Measurements from ENCODE around the gene COLGALT1. TPM values are rescaled to one million over a fixed set of nuclear protein-coding genes. Genes with fewer than 3 reads are reported as not detected.

COLGALT1 gene
- total and polyA plus RNA-seq, 7 donors, result 7.8 to 62.3 (median 53.0) TPM

GRCh38 chr19:17598953-17599352 is 43.5 kb downstream of the COLGALT1 start:
- H3K36me3 ChIP-seq, result no peaks in the 10 kb centered on the region
- intact Hi-C loops (cut with DNase I), result no loop called here
- H3K27me3 ChIP-seq, result peaks cover 0 to 35% (median 17%) of the 10 kb centered on the region in 3 donors
- no peak for DNase-seq
- no peak overlapping the region for H3K27ac ChIP-seq
- 53 to 80% methylated on average over 9 of the region's 9 CpGs for WGBS, 2 donors
- TF ChIP-seq POLR2A (IDR thresholded peaks at IDR 0.05) (no peak), EP300 (IDR thresholded peaks at IDR 0.05) (no peak), POLR2AphosphoS5 (IDR thresholded peaks at IDR 0.05) (no peak), CTCF (IDR thresholded peaks at IDR 0.05) (no peak)
- no peaks in the 10 kb centered on the region for H3K9me3 ChIP-seq
- no peak overlapping the region for H3K4me3 ChIP-seq
- no peaks in the 10 kb centered on the region for H3K4me1 ChIP-seq

- 73 to 81% methylated on average over 10 of the region's 10 CpGs for WGBS, 2 donors
- no peak for TF ChIP-seq EP300 (IDR thresholded peaks at IDR 0.05)
- no peak for TF ChIP-seq POLR2A (IDR thresholded peaks at IDR 0.05)
- no peak for TF ChIP-seq POLR2AphosphoS5 (IDR thresholded peaks at IDR 0.05)
- no peak for TF ChIP-seq CTCF (IDR thresholded peaks at IDR 0.05)
- intact Hi-C loops (cut with DNase I), result no loop called here
Measured at GRCh38 chr19:17599780-17600179, 44.3 kb downstream of the COLGALT1 start.

GRCh38 chr19:17601683-17602082 is 46.2 kb downstream of the COLGALT1 start:
- TF ChIP-seq CTCF (IDR thresholded peaks at IDR 0.05) (no peak), POLR2A (IDR thresholded peaks at IDR 0.05) (no peak), POLR2AphosphoS5 (IDR thresholded peaks at IDR 0.05) (no peak), EP300 (IDR thresholded peaks at IDR 0.05) (no peak)
- Histone ChIP-seq H3K36me3 (no peaks in the 10 kb centered on the region), H3K4me3 (no peak overlapping the region), H3K9me3 (no peaks in the 10 kb centered on the region), H3K27me3 (peaks cover 6 to 62% (median 38%) of the 10 kb centered on the region in 3 donors), H3K4me1 (peaks cover 0 to 13% (median 11%) of the 10 kb centered on the region in 4 donors), H3K27ac (no peak overlapping the region)
- intact Hi-C loops (cut with DNase I), result no loop called here
- DNase-seq, result no peak
- 16 to 21% methylated on average over 9 of the region's 9 CpGs for WGBS, 2 donors

More at GRCh38 chr19:17599780-17600179, 44.3 kb downstream of the COLGALT1 start:
- Histone ChIP-seq H3K27me3 (peaks cover 0 to 43% (median 20%) of the 10 kb centered on the region in 3 donors), H3K4me3 (no peak overlapping the region), H3K27ac (no peak overlapping the region), H3K9me3 (no peaks in the 10 kb centered on the region), H3K4me1 (no peaks in the 10 kb centered on the region), H3K36me3 (no peaks in the 10 kb centered on the region)
- DNase-seq, result no peak

GRCh38 chr19:17602217-17602616 is 46.8 kb downstream of the COLGALT1 start:
- H3K4me3 ChIP-seq, result no peak overlapping the region
- intact Hi-C loops (cut with DNase I), result no loop called here
- peaks cover 8 to 67% (median 43%) of the 10 kb centered on the region in 3 donors for H3K27me3 ChIP-seq
- no peaks in the 10 kb centered on the region for H3K36me3 ChIP-seq
- peaks cover 0 to 16% (median 11%) of the 10 kb centered on the region in 4 donors for H3K4me1 ChIP-seq
- H3K27ac ChIP-seq, result no peak overlapping the region
- no peak for TF ChIP-seq POLR2A (IDR thresholded peaks at IDR 0.05)
- WGBS, 2 donors, result 57 to 63% methylated on average over 8 of the region's 8 CpGs
- no peaks in the 10 kb centered on the region for H3K9me3 ChIP-seq
- no peak for DNase-seq

GRCh38 chr19:17602872-17603510 is 47.5 kb downstream of the COLGALT1 start:
- Histone ChIP-seq H3K4me1 (peaks cover 0 to 16% (median 11%) of the 10 kb centered on the region in 4 donors), H3K4me3 (no peak overlapping the region), H3K27me3 (peaks cover 8 to 67% (median 51%) of the 10 kb centered on the region in 3 donors), H3K27ac (no peak overlapping the region), H3K9me3 (no peaks in the 10 kb centered on the region), H3K36me3 (no peaks in the 10 kb centered on the region)
- DNase-seq, result no peak
- intact Hi-C loops (cut with DNase I), result no loop called here
- no peak for TF ChIP-seq CTCF (IDR thresholded peaks at IDR 0.05)
- no peak for TF ChIP-seq POLR2AphosphoS5 (IDR thresholded peaks at IDR 0.05)
- no peak for TF ChIP-seq POLR2A (IDR thresholded peaks at IDR 0.05)
- no peak for TF ChIP-seq EP300 (IDR thresholded peaks at IDR 0.05)
- 71 to 72% methylated on average over 7 of the region's 7 CpGs for WGBS, 2 donors
